OCI-LY7 (cell line): Measurements from ENCODE around the gene GMPPA. TPM values are rescaled to one million over a fixed set of nuclear protein-coding genes. Genes with fewer than 3 reads are reported as not detected.

Experiments
- BruUV-seq: library from RNA; stranded (reverse); fragments of 400-500 nt; replicated peaks from 2 replicates; lab custom pipeline; 2021; lab: Mats Ljungman, UMichigan
- CTCF ChIA-PET: fragments of 300-600 bp; sonication (Branson Sonifier 250); formaldehyde crosslinking; loops from one replicate; lab custom pipeline; 2022; ENCODE audit warnings: antibody characterized with exemption; ENCODE audit not compliant: unreplicated experiment; lab: Charles Lee
- POLR2A ChIA-PET: fragments of 300-600 bp; sonication (Branson Sonifier 250); formaldehyde crosslinking; loops from one replicate; lab custom pipeline; 2022; ENCODE audit warnings: antibody characterized with exemption; lab: Charles Lee
- DNase-seq: peaks from one replicate; pipeline ENCODE4 v3.0.0-alpha.2; 2015; ENCODE audit warnings: low spot score
- H2AFZ ChIP-seq: fragments of 200-600 bp; sonication (generic), shearing (Covaris generic); 2 replicates; pipeline ENCODE4 v1.6.1; 2014; ENCODE audit warnings: mild to moderate bottlenecking, antibody characterized with exemption, low read length, moderate library complexity
- H3K27ac ChIP-seq: fragments of 200-600 bp; sonication (generic); 2 replicates; pipeline ENCODE4 v1.5.1; 2014; ENCODE audit warnings: mixed run types, low read depth, mild to moderate bottlenecking, moderate library complexity, low read length, inconsistent platforms; ENCODE audit not compliant: poor library complexity, severe bottlenecking
- H3K36me3 ChIP-seq: fragments of 200-600 bp; sonication (generic); 2 replicates; pipeline ENCODE4 v1.6.1; 2014; ENCODE audit warnings: mild to moderate bottlenecking, antibody characterized with exemption, low read length, moderate library complexity, mixed read lengths; ENCODE audit not compliant: insufficient read depth
- H3K4me1 ChIP-seq: fragments of 200-600 bp; sonication (generic); 2 replicates; pipeline ENCODE4 v1.5.1; 2014; ENCODE audit warnings: mild to moderate bottlenecking, low read length; ENCODE audit not compliant: insufficient read depth, poor library complexity, severe bottlenecking
- H3K4me2 ChIP-seq: fragments of 200-600 bp; sonication (generic); 2 replicates; pipeline ENCODE4 v1.6.1; 2014; ENCODE audit warnings: mild to moderate bottlenecking, low read length
- H3K4me3 ChIP-seq: fragments of 200-600 bp; sonication (generic); 2 replicates; pipeline ENCODE4 v1.5.1; 2014; ENCODE audit warnings: mild to moderate bottlenecking, low read depth, low read length; ENCODE audit not compliant: poor library complexity, severe bottlenecking
- H3K79me2 ChIP-seq: fragments of 200-600 bp; sonication (generic); 2 replicates; pipeline ENCODE4 v1.6.1; 2016; ENCODE audit warnings: low read depth, mild to moderate bottlenecking, low read length, moderate library complexity, mixed read lengths; ENCODE audit not compliant: insufficient read depth
- H3K9me2 ChIP-seq: fragments of 200-600 bp; sonication (generic); 2 replicates; pipeline ENCODE4 v1.6.1; 2016; ENCODE audit warnings: mild to moderate bottlenecking, low read length, mixed read lengths; ENCODE audit not compliant: insufficient read depth
- H3K9me3 ChIP-seq: fragments of 200-600 bp; sonication (generic); 2 replicates; pipeline ENCODE4 v1.6.1; 2014; ENCODE audit warnings: mild to moderate bottlenecking, mixed run types, low read length, mixed read lengths
- H4K20me1 ChIP-seq: fragments of 200-600 bp; sonication (generic); 2 replicates; pipeline ENCODE4 v1.6.1; 2014; ENCODE audit warnings: mild to moderate bottlenecking, antibody characterized with exemption, low read length, moderate library complexity, mixed read lengths; ENCODE audit not compliant: insufficient read depth
- CTCF ChIP-seq: fragments of 200-600 bp; sonication (generic); conservative IDR thresholded peaks from 2 replicates; pipeline ENCODE4 v1.5.1; 2014; ENCODE audit warnings: mild to moderate bottlenecking, antibody characterized with exemption, low read length, moderate library complexity, mixed read lengths
- EZH2phosphoT487 ChIP-seq: fragments of 200-600 bp; sonication (generic); IDR thresholded peaks from 2 replicates; pipeline ENCODE4 v1.6.1; 2018; ENCODE audit warnings: low read depth, borderline replicate concordance, mild to moderate bottlenecking, mixed run types, antibody characterized with exemption, low read length, moderate library complexity, mixed read lengths
- intact Hi-C: fragments of 100-400 bp; cut with micrococcal nuclease; formaldehyde crosslinking; loops from one replicate; pipeline ENCODE4 v1.10.0; 2022; ENCODE audit not compliant: unreplicated experiment
- total RNA-seq, 2 experiments: library from RNA; depleted of rRNA in 1 of 2; stranded (reverse); fragments of >200 nt in 1 of 2; shearing (Covaris generic) in 1 of 2; gene quantifications; 2 replicates each; pipeline ENCODE4 v1.2.3, GENCODE V29; 2014 to 2022

Gene GMPPA
- total RNA-seq, 2 experiments from 2014 or later = 28.4 to 46.4 TPM

- Histone ChIP-seq H3K79me2 (no peaks in the 10 kb centered on the region), H3K9me2 (no peaks in the 10 kb centered on the region), H3K4me3 (no peak overlapping the region), H2AFZ (no peak overlapping the region), H3K36me3 (no peaks in the 10 kb centered on the region), H3K27ac (no peak overlapping the region), H3K4me1 (peaks cover 10% of the 10 kb centered on the region), H3K4me2 (no peak overlapping the region), H4K20me1 (no peaks in the 10 kb centered on the region), H3K9me3 (no peaks in the 10 kb centered on the region)
- ChIA-PET CTCF (interaction anchor here (0.6 kb wide), 1 partner anchor 88 kb away, joined by 5 read pairs; no protein-coding TSS in a partner anchor), POLR2A (no interaction called here)
- DNase-seq = no peak
- TF ChIP-seq CTCF = no peak
- TF ChIP-seq EZH2phosphoT487 = no peak
- no TSS peak for BruUV-seq
- intact Hi-C loops = no loop called here
Observed at GRCh38 chr2:219508971-219509779, 10.5 kb downstream of the GMPPA start.

- POLR2A ChIA-PET = interaction anchor here (0.7 kb wide), 1 partner anchor 1677 kb away, joined by 3 read pairs; no protein-coding TSS in a partner anchor
- Histone ChIP-seq H3K4me3 (no peak overlapping the region), H3K27ac (no peak overlapping the region), H3K4me2 (no peak overlapping the region), H3K4me1 (peaks cover 10% of the 10 kb centered on the region), H3K79me2 (no peaks in the 10 kb centered on the region), H3K9me3 (no peaks in the 10 kb centered on the region), H3K36me3 (no peaks in the 10 kb centered on the region), H2AFZ (no peak overlapping the region), H4K20me1 (no peaks in the 10 kb centered on the region), H3K9me2 (no peaks in the 10 kb centered on the region)
- DNase-seq = peak; percentile 40
- BruUV-seq = no TSS peak
- intact Hi-C loops = no loop called here
- CTCF ChIA-PET = interaction anchor here (0.6 kb wide), 1 partner anchor 20 kb away, joined by 4 read pairs; no protein-coding TSS in a partner anchor
- TF ChIP-seq EZH2phosphoT487 (no peak), CTCF (peak; percentile 71)
Observed at GRCh38 chr2:219509780-219510511, 11.3 kb downstream of the GMPPA start.
